Glomerular endothelial cell (primary cell): ENCODE measurements around the gene MSI2. TPM values are rescaled to one million over a fixed set of nuclear protein-coding genes. Genes with fewer than 3 reads are reported as not detected.

Source experiments
- DNase-seq: peaks from one replicate; pipeline ENCODE4 v3.0.0-alpha.2; 2011; ENCODE audit warnings: low read depth, low spot score; ENCODE audit errors: extremely low read depth
- total RNA-seq: library from RNA; depleted of rRNA; stranded (reverse); fragments of >200 nt; gene quantifications from 2 replicates; pipeline ENCODE4 v1.2.3, GENCODE V29; 2015

Gene MSI2
- total RNA-seq, 1 donor from 2014 or later = 15.9 TPM

- no peak for DNase-seq
These were observed 409.4 kb downstream of the MSI2 start for GRCh38 chr17:57665696-57666095.

GRCh38 chr17:57666201-57666870 is 410.0 kb downstream of the MSI2 start:
- no peak for DNase-seq

GRCh38 chr17:57666946-57667345 is 410.6 kb downstream of the MSI2 start:
- no peak for DNase-seq

DNA sequence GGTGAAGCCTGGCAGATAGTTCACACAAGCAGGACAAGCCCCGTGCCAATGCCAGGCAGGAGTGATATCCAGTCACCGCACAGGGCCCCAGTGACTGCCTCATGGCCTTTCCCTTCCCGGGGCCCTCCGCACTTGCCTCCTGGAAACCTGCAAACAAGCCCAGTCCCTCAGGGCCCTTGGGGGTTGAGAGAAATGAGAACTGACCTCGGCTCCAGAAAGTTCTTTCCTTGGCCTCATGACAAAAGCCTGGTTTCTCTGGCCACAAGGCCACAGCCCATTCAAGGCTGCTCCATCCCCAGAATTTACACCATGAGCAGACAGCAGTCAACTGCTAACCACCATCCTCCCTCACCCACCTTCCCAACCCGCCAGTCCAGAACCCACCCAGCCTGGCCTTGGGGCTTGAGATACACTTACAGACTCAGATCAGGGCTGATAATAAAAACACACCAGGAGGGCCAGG is 411.2 kb downstream of the MSI2 start:
- DNase-seq = no peak

DNA sequence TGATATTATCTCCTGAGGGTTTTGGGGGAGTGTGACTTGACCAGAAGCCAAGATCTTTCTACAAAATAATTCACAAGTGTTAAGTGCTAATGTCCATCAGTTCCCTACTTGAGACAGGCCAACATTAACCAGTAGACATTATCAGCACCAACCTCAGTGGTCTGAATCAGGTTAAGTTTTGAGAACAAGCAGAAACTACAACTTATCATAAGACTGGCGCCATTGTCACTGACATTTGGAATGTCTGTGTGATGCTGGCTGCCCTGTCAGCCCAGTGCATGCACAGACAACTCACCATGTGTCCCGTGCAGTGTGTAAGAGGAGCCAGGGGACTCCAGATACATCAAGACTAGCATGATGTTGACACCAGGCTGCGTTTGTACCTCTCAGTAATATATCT is 412.0 kb downstream of the MSI2 start:
- DNase-seq = no peak

DNA sequence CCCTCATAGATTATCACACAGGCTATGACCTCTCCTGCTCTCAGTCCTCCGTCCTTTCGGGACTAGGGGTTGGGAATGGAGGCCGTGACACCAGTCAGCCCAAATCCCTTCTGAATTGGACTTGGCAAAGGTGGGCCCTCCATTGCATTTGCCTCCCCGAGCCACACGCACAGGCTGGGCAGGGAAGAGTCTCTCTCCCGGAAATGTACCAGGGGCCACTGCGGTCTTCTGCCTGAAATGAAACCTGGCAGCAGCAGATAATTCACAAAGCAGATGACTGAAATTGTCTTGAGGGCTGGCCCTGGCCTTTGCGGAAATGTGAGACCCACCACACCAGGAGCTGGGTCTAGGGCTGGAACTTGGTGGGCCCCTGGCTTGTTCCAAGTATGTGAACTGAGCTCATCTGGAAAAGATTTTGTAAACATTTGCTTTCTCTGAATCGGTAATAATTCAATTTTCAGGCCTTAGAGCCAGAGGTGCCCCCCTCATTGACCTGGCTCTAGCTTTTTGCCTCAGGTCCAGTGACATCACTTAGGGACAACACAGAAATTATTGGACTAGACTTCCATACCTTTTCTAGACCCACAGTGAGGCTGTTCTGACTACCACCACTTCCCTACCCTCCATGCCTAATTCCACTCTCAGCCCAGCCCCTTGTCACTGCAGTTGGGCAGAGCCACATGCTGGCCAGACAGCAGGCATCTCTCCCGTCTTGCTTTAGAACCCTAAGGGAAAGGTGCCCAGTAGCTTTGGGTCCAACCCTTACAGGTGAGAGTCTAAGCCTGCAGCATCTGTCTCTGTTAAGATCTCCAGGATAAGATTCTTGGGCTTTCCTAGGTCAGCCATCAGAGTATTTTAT is 413.6 kb downstream of the MSI2 start:
- no peak for DNase-seq

- no peak for DNase-seq
These were observed 414.6 kb downstream of the MSI2 start for GRCh38 chr17:57670769-57671569.

DNA sequence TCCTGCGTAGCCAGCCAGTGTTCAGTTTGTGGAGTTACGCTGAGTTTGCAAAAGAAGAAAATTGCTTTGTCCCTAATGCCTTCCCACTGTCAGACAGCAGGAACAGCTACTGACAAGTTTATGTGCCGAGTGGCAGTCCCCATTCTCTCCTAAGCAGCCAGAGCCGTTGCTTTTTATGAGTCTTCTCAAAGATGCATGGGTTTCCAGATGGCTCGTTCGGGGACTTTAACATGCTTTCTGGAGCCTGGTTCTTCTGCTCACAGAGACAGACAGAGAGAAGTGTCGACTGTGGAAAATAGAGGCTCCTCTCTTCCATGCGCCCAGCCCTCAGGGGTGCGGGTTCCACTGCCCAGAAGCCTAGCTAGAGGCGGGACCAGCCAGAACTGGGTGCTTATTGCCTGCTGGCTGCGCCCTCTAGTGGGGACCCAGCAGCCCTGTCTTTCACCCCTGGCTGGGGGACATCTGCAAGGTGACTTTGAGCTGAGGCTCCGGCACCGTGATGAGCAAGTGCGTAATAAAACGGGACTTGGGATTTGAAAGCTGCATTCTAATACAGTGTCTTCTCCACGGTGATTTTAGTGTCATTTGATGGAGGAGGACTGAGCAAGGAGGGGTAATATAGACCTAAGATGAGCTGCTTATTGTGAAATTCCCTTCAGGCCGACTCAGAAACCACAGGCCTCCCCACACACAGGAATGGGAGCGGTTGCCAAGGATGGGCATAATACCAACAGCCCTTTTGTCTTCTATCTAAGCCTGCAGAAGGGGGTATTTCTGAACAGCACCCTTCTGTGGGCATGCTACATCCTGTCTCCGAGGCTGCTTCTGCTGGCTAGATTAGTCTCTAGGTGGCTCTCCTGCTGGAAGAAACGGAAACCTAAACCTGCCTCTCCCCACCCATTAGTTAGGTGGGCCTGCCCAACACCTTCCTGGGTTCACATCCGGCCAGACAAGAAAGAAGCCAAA is 415.6 kb downstream of the MSI2 start:
- DNase-seq = peak; percentile 20

DNA sequence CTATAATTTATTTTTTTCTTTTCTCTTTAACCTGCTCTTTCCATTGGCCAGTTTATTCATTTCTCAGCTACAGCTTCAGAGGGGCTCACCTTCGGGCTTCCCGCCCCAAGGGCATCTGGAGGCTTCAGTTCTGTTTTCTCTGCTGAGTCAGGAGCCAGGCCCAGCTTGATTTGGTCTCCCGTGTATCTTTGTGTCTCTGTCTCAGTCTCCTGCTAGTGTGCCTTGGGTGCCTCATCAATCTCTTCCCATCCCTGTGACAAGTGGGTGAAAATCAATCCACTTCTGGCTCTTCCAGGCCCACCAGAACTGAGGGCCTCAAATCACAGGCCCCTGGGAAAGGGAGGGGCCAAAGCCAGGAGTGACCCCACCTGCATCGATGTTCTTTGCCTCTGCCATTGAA is 416.6 kb downstream of the MSI2 start:
- DNase-seq = no peak

GRCh38 chr17:57674894-57675293 is 418.6 kb downstream of the MSI2 start:
- no peak for DNase-seq

GRCh38 chr17:57675427-57676387 is 419.4 kb downstream of the MSI2 start:
- no peak for DNase-seq

- DNase-seq = no peak
These were observed 420.2 kb downstream of the MSI2 start for GRCh38 chr17:57676543-57676942.

DNA sequence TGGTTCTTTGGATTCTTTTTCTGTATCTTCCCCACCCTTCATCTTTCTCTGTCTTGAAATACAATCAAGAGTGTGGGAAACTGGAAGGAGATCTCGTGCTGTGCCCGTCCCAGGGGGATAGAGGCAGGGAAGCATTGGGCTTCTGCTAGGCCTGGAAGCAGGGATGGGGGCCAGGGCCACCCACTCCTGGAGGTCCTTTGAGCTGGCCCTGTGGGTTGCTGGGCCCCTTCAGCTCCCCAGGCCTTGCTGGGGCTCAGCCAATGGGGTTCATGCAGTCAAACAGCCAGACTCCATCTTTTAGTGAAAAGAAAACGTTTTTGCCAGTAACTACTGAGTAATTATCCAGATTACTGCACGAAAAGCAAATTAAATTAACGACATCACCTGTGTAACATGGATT is 421.0 kb downstream of the MSI2 start:
- DNase-seq = no peak

DNA sequence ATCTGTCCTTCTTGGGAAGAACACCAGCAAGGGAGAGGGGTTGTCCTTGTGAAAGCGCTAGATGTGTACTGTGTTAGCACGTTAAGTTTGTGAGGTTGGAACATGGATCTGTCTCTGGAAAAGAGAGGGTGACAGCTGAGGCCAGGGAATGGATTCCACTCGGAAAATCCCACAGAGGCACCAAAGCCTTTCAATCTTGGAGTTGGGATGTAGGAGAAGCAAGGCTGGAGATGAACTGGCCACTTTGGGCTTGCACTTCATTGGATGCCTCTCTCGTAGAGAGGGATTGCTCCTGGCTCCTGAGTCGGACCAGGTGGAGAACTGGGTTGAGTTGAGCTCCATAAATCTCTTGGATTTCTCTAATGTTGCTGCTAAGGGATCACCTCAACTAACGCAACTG is 421.5 kb downstream of the MSI2 start:
- no peak for DNase-seq

GRCh38 chr17:57678393-57678792 is 422.1 kb downstream of the MSI2 start:
- DNase-seq = no peak

- no peak for DNase-seq
These were observed 423.0 kb downstream of the MSI2 start for GRCh38 chr17:57679356-57679755.

DNA sequence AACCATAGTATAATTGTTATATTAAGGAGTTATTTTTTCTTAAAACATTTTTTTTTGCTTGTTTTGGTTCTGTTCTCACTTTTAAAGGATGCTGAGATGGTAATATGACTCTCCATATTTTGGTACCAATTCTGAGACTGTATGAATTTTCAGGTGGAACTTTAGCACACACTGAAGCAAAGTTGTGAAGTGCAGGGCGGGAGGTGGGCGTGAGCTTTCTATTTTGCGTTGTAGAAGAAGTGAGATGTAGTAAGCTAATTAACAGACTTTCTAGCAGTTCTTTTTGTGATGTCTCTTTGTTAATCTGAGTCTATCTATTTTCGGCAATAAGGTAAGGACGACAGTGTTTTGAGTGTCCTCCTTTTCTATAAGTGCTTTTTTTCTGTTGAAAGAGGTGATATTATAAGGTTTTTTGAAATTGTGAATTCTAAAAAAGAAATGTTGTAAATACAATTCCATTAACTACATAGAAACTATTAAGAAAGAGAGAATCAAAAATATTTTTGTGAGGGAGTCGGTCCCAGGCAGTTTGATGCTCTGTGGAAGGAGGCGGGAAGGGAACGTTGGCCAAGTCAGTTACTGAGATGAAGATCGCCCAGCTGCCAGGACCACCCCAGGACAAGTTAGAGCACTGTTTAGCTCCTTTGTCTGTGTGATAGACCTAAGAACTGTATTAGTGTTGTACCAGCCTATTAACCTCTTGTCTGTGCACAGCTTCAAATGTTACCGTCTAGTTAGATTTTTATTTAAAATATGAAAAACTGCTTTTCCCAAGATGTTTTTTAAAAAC is 423.8 kb downstream of the MSI2 start:
- no peak for DNase-seq

- DNase-seq = no peak
These were observed 426.4 kb downstream of the MSI2 start for GRCh38 chr17:57682701-57683100.
